ENCODE results near the gene HYAL2. TPM values are rescaled to one million over a fixed set of nuclear protein-coding genes. Genes with fewer than 3 reads are reported as not detected.

Gene HYAL2
- total and polyA plus RNA-seq, 10 of the 15 experiments (the other 5 are each of a cell fraction or from before 2014, with no cell fraction given): 0.06 to 21.8 (median 12.7) TPM

DNA sequence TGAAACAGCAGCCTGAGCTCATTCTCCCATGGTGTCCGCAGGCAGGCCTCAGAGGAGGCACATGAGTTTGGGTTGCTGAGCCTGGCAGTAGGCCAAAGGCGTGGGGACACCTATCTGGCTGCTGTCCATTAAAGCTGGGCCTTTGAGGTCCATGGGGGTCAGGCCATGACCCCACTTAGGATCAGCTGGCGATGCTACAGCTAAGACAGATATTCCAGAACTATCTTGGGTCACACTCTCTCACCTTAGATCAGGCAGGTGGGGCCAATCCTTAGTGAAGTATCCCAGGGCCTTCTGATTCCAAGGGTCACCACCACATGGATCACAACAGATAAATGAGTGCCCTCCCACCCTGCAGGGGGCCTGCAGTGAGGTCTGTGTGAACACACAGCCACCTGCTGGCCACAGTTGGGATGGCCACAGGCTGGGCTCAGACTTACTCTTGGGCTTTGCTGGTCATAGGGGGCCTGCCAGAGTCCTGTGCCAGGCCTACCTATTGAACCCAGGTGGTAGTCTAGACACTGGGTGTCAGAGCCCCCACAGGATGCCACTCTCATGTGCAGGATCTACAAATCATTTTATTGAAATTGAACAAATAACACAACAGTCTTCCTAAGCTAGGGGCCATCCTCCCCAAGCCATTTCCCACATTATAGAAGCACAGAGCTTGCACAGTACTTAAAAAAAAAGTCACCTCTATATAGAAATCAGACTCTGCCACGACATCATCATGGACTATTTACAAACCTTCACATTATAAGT, 2.0 kb upstream of the HYAL2 start (continued):
- TF ChIP-seq, protein P1, sequence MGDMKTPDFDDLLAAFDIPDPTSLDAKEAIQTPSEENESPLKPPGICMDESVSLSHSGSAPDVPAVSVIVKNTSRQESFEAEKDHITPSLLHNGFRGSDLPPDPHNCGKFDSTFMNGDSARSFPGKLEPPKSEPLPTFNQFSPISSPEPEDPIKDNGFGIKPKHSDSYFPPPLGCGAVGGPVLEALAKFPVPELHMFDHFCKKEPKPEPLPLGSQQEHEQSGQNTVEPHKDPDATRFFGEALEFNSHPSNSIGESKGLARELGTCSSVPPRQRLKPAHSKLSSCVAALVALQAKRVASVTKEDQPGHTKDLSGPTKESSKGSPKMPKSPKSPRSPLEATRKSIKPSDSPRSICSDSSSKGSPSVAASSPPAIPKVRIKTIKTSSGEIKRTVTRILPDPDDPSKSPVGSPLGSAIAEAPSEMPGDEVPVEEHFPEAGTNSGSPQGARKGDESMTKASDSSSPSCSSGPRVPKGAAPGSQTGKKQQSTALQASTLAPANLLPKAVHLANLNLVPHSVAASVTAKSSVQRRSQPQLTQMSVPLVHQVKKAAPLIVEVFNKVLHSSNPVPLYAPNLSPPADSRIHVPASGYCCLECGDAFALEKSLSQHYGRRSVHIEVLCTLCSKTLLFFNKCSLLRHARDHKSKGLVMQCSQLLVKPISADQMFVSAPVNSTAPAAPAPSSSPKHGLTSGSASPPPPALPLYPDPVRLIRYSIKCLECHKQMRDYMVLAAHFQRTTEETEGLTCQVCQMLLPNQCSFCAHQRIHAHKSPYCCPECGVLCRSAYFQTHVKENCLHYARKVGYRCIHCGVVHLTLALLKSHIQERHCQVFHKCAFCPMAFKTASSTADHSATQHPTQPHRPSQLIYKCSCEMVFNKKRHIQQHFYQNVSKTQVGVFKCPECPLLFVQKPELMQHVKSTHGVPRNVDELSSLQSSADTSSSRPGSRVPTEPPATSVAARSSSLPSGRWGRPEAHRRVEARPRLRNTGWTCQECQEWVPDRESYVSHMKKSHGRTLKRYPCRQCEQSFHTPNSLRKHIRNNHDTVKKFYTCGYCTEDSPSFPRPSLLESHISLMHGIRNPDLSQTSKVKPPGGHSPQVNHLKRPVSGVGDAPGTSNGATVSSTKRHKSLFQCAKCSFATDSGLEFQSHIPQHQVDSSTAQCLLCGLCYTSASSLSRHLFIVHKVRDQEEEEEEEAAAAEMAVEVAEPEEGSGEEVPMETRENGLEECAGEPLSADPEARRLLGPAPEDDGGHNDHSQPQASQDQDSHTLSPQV (IDR thresholded peaks at IDR 0.05): no peak
- TF ChIP-seq POLR2AphosphoS2 (IDR thresholded peaks at IDR 0.05; ENCODE audit: low read depth, low read length) (no peak), POU2F2 (IDR thresholded peaks at IDR 0.05; ENCODE audit: borderline replicate concordance, low read depth, low read length) (no peak), ZBED1 (IDR thresholded peaks at IDR 0.05; ENCODE audit: borderline replicate concordance) (no peak), CREM (IDR thresholded peaks at IDR 0.05; ENCODE audit: low read depth) (no peak), MEF2B (IDR thresholded peaks at IDR 0.05; ENCODE audit: partially characterized antibody, poor library complexity, severe bottlenecking) (no peak), NFYA (IDR thresholded peaks at IDR 0.05; ENCODE audit: borderline replicate concordance, low read depth, low read length) (no peak), SUZ12 (IDR thresholded peaks at IDR 0.05; ENCODE audit: unreplicated experiment) (no peak), NFYB (IDR thresholded peaks at IDR 0.05; ENCODE audit: insufficient read depth, low read depth, low read length) (no peak), ETV6 (conservative IDR thresholded peaks at IDR 0.05 in 1 of 2, IDR thresholded peaks at IDR 0.05 in 1 of 2; ENCODE audit: borderline replicate concordance in 1 of 2, low read depth in 1 of 2) (no peak), PML (IDR thresholded peaks at IDR 0.05; ENCODE audit: low read length) (no peak)
- TF ChIP-seq, protein P2, sequence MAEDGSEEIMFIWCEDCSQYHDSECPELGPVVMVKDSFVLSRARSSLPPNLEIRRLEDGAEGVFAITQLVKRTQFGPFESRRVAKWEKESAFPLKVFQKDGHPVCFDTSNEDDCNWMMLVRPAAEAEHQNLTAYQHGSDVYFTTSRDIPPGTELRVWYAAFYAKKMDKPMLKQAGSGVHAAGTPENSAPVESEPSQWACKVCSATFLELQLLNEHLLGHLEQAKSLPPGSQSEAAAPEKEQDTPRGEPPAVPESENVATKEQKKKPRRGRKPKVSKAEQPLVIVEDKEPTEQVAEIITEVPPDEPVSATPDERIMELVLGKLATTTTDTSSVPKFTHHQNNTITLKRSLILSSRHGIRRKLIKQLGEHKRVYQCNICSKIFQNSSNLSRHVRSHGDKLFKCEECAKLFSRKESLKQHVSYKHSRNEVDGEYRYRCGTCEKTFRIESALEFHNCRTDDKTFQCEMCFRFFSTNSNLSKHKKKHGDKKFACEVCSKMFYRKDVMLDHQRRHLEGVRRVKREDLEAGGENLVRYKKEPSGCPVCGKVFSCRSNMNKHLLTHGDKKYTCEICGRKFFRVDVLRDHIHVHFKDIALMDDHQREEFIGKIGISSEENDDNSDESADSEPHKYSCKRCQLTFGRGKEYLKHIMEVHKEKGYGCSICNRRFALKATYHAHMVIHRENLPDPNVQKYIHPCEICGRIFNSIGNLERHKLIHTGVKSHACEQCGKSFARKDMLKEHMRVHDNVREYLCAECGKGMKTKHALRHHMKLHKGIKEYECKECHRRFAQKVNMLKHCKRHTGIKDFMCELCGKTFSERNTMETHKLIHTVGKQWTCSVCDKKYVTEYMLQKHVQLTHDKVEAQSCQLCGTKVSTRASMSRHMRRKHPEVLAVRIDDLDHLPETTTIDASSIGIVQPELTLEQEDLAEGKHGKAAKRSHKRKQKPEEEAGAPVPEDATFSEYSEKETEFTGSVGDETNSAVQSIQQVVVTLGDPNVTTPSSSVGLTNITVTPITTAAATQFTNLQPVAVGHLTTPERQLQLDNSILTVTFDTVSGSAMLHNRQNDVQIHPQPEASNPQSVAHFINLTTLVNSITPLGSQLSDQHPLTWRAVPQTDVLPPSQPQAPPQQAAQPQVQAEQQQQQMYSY (CRISPR knock-in tag; IDR thresholded peaks at IDR 0.05): no peak
- TF ChIP-seq, protein P3, sequence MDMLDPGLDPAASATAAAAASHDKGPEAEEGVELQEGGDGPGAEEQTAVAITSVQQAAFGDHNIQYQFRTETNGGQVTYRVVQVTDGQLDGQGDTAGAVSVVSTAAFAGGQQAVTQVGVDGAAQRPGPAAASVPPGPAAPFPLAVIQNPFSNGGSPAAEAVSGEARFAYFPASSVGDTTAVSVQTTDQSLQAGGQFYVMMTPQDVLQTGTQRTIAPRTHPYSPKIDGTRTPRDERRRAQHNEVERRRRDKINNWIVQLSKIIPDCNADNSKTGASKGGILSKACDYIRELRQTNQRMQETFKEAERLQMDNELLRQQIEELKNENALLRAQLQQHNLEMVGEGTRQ (IDR thresholded peaks at IDR 0.05; ENCODE audit: borderline replicate concordance, low read depth, low read length): no peak
- TF ChIP-seq, protein P4, sequence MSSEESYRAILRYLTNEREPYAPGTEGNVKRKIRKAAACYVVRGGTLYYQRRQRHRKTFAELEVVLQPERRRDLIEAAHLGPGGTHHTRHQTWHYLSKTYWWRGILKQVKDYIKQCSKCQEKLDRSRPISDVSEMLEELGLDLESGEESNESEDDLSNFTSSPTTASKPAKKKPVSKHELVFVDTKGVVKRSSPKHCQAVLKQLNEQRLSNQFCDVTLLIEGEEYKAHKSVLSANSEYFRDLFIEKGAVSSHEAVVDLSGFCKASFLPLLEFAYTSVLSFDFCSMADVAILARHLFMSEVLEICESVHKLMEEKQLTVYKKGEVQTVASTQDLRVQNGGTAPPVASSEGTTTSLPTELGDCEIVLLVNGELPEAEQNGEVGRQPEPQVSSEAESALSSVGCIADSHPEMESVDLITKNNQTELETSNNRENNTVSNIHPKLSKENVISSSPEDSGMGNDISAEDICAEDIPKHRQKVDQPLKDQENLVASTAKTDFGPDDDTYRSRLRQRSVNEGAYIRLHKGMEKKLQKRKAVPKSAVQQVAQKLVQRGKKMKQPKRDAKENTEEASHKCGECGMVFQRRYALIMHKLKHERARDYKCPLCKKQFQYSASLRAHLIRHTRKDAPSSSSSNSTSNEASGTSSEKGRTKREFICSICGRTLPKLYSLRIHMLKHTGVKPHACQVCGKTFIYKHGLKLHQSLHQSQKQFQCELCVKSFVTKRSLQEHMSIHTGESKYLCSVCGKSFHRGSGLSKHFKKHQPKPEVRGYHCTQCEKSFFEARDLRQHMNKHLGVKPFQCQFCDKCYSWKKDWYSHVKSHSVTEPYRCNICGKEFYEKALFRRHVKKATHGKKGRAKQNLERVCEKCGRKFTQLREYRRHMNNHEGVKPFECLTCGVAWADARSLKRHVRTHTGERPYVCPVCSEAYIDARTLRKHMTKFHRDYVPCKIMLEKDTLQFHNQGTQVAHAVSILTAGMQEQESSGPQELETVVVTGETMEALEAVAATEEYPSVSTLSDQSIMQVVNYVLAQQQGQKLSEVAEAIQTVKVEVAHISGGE (CRISPR knock-in tag; IDR thresholded peaks at IDR 0.05): no peak
